ENCODE measurements around the gene LUM.

DNA sequence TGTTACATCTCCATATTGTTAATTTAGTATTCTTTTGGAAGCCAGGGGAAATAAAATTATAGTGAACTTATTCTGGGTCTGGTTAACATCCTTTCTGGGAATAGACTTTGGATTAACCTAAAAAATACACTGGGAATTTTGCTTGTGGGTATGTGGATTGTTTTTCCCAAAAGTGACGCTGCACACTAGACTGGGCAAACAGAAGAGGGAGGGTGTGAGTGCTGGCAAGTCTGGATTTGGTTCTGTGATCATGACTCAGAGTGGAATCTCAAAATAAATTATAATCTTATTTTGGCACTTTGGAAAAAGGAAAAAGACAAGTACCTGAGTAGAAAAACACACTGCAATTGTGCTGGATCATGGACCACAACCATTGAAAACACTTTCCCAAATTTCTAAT is 15.2 kb upstream of the LUM start:
- TF ChIP-seq POLR2A (IDR thresholded peaks at IDR 0.05) (no peak), CTCF (IDR thresholded peaks at IDR 0.05) (no peak)

Data from upper lobe of left lung (tissue), 4 donors.